GM20000 (cell line): Measurements from ENCODE around the gene EIF1AX.

Experiments used
- DNase-seq: peaks from one replicate; pipeline ENCODE4 v3.0.0; 2012; ENCODE audit warnings: low spot score
- CTCF ChIP-seq: IDR thresholded peaks from 2 replicates; pipeline ENCODE4 v1.5.1; 2012; ENCODE audit warnings: mild to moderate bottlenecking, control low read depth; ENCODE audit errors: extremely low read depth, missing control alignments

Gene EIF1AX

DNA sequence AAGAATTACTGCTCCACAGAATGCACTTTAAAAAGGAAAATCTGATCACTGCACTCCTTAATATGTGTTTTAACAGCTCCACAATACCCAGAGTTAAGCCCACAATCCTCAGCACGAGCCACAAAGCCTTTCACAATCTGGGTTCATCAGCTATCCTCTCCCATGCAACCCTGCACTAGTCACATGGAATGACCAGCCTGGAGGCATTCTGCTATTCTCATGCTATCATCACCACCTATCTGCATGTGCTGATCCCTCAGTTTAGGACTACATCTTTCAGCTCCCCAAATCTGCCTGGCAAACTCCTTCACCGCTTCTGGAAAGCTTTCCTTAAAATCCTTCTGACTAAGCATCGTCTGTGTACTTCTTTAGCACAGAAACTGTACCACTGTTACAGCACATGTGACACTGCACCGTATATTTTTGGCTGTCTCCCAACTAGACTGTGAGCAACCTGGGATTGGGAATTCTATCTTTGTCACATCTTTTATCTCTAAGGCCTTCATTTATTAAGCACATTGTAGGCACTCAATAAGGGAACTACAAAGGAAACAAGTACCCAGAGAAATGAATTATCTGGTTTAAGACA lies 18.3 kb upstream of the EIF1AX start:
- DNase-seq = no peak
- no peak for TF ChIP-seq CTCF

DNA sequence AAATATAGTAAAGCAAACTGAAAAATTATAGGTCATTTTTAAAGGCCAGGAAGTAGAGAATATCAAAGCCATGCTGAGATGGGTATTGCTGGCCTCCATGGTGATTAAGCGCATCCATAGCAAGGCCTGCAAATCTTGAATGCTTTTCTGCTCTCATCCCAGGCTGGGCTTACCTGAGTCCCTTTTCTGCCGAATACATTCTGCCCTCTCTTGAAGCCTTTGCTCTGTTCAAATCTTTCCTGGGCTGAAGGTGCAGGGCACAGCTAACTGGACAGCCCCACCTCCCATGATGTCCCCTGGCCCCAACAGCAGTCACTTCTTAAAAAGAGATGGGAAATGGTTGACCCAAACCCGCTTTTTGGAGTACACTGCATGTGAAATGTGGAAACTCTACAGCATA lies 10.1 kb upstream of the EIF1AX start:
- TF ChIP-seq CTCF = no peak
- no peak for DNase-seq

DNA sequence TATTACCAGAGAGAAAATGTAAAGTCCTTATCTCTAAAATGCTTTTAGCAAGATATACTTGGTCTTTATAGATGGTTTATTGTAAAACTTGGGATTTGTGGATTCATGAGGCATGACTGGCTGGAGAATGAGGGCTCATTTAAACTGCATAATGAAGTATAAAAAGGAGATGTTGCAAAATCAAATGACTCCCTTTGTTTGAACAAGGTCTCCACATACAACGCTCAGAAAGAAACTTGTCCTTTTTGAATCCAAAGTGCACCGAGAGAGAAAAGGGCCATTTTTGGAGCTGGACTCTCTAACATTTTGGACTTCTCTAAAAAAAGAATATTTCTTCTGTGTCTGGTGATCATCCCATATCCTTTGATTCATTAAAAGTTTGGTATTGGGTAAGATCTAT lies 7.7 kb upstream of the EIF1AX start:
- DNase-seq = no peak
- TF ChIP-seq CTCF = no peak

- TF ChIP-seq CTCF = no peak
- no peak for DNase-seq
Measured at GRCh38 chrX:20147561-20147960, 5.9 kb upstream of the EIF1AX start.

DNA sequence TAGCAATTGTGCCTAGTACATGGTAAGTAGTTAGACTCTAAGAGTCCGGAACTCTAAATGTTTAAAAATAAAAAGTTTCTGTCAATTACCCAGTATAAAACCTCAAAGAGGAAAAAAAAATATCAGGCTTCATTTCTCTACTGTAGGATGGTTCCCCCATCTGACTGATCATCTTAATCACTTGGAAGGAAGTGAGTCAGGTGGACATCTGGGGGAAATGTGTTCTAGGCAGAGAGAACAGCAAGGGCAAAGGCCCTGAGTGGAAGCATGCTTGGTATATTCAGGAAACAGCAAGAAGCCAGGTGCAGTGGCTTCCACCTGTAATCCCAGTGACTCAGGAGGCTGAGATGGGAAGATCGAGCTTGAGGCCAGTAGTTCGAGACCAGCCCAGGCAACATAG lies 2.9 kb upstream of the EIF1AX start:
- no peak for DNase-seq
- no peak for TF ChIP-seq CTCF

- DNase-seq = no peak
- TF ChIP-seq CTCF = no peak
Measured at GRCh38 chrX:20143561-20143960, 1.9 kb upstream of the EIF1AX start.

DNA sequence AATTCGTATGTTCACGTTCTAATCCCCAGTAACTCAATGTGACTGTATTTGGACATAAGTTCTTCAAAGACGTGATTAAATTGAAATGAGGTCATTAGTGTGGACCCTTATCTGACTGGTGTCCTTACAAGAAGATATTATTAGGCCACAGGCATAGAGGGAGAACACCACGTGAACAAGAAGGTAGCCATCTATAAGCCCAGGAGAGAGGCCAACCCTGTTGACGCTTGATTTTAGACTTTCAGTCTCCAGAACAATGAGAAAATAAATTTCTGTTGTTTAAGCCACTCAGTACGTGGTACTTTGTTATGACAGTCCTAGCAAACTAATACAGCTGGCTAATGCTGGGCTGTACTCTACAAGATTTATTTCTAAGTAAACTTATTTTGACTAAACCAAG lies 1.5 kb upstream of the EIF1AX start:
- TF ChIP-seq CTCF = no peak
- DNase-seq = no peak

- DNase-seq = no peak
- no peak for TF ChIP-seq CTCF
Measured at GRCh38 chrX:20140420-20140819, 1.2 kb downstream of the EIF1AX start.
